ENCODE measurements around the gene SPINK1.

SPINK1 gene

GRCh38 chr5:147784146-147784987 lies 47.1 kb downstream of the SPINK1 start:
- H3K27me3 ChIP-seq (ENCODE audit: insufficient read depth, low read depth, severe bottlenecking) = no peaks in the 10 kb centered on the region
- DNase-seq = no peak
- no peaks in the 10 kb centered on the region for H3K9me3 ChIP-seq (ENCODE audit: severe bottlenecking)
- H3K36me3 ChIP-seq = no peaks in the 10 kb centered on the region
- H3K4me3 ChIP-seq (ENCODE audit: low read depth, low read length) = no peak overlapping the region
- no peak overlapping the region for H3K27ac ChIP-seq
- no peak for TF ChIP-seq CTCF (IDR thresholded peaks at IDR 0.05; ENCODE audit: low read depth, low read length)

- no peaks in the 10 kb centered on the region for H3K36me3 ChIP-seq
- peak; percentile 96 for DNase-seq
Measured at GRCh38 chr5:147782110-147783028, 49.1 kb downstream of the SPINK1 start, which contains the start of gene JAKMIP2. Gene JAKMIP2 (minus strand): TSS chr5:147782728. CDS start chr5:147671806, 110,922 bp downstream.

GRCh38 chr5:147780924-147781573 lies 50.4 kb downstream of the SPINK1 start:
- H3K36me3 ChIP-seq = no peaks in the 10 kb centered on the region
- no peak overlapping the region for H3K27ac ChIP-seq
- H3K9me3 ChIP-seq (ENCODE audit: severe bottlenecking) = no peaks in the 10 kb centered on the region
- H3K27me3 ChIP-seq (ENCODE audit: insufficient read depth, low read depth, severe bottlenecking) = no peaks in the 10 kb centered on the region
- H3K4me3 ChIP-seq (ENCODE audit: low read depth, low read length) = no peak overlapping the region
- no peak for TF ChIP-seq CTCF (IDR thresholded peaks at IDR 0.05; ENCODE audit: low read depth, low read length)
- no peak for DNase-seq

More at GRCh38 chr5:147782110-147783028, 49.1 kb downstream of the SPINK1 start, which contains the start of gene JAKMIP2:
- H3K4me3 ChIP-seq (ENCODE audit: low read depth, low read length) = peak within 1 kb of the TSS; percentile 52
- H3K9me3 ChIP-seq (ENCODE audit: severe bottlenecking) = no peaks in the 10 kb centered on the region
- 0 out of 2 replicates have a peak, but pooled peaks have one; percentile 13 for TF ChIP-seq CTCF (IDR thresholded peaks at IDR 0.05; ENCODE audit: low read depth, low read length)
- H3K27ac ChIP-seq = no peak within 1 kb of the TSS
- H3K27me3 ChIP-seq (ENCODE audit: insufficient read depth, low read depth, severe bottlenecking) = no peaks in the 10 kb centered on the region

- no peak for DNase-seq
- Histone ChIP-seq H3K27ac (no peak overlapping the region), H3K9me3 (ENCODE audit: severe bottlenecking) (no peaks in the 10 kb centered on the region), H3K36me3 (no peaks in the 10 kb centered on the region), H3K4me3 (ENCODE audit: low read depth, low read length) (no peak overlapping the region), H3K27me3 (ENCODE audit: insufficient read depth, low read depth, severe bottlenecking) (no peaks in the 10 kb centered on the region)
- TF ChIP-seq CTCF (IDR thresholded peaks at IDR 0.05; ENCODE audit: low read depth, low read length) = no peak
Measured at GRCh38 chr5:147779694-147780093, 51.8 kb downstream of the SPINK1 start.

GRCh38 chr5:147776989-147777388 lies 54.5 kb downstream of the SPINK1 start:
- H3K9me3 ChIP-seq (ENCODE audit: severe bottlenecking) = no peaks in the 10 kb centered on the region
- no peak overlapping the region for H3K27ac ChIP-seq
- no peaks in the 10 kb centered on the region for H3K36me3 ChIP-seq
- no peak for DNase-seq
- no peak for TF ChIP-seq CTCF (IDR thresholded peaks at IDR 0.05; ENCODE audit: low read depth, low read length)
- no peak overlapping the region for H3K4me3 ChIP-seq (ENCODE audit: low read depth, low read length)
- H3K27me3 ChIP-seq (ENCODE audit: insufficient read depth, low read depth, severe bottlenecking) = no peaks in the 10 kb centered on the region
